Measurements from ENCODE around the gene FER.
"Not testable (repeated sequence)": the region's sequence is repeated elsewhere in the genome, so short reads cannot be mapped to it uniquely, and the experiment has no call there.

Gene FER

DNA sequence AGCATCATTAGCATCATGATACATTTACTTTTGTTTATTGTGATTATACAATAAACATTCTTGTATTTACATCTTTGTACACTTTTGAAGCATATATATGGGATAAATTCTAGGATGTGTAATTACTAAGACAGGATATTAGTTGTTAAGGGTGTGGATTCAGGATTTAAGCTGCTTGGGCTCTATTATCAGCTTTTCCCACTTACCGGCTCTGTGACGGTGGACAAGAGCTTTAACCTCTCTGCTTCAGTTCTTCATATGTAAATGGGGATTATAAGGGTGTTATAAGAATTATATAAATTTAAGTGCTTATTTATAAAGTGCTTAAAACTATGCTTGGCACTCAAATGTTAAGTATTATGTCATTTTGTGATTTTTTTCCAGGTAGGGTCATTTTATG is 131.1 kb downstream of the FER start:
- no peak for DNase-seq (ENCODE audit: low read depth in 1 of 2, low spot score in 1 of 2)

- DNase-seq (ENCODE audit: low read depth in 1 of 2, low spot score in 1 of 2) = no peak
These were observed 133.4 kb downstream of the FER start for GRCh38 chr5:108881133-108881532.

DNA sequence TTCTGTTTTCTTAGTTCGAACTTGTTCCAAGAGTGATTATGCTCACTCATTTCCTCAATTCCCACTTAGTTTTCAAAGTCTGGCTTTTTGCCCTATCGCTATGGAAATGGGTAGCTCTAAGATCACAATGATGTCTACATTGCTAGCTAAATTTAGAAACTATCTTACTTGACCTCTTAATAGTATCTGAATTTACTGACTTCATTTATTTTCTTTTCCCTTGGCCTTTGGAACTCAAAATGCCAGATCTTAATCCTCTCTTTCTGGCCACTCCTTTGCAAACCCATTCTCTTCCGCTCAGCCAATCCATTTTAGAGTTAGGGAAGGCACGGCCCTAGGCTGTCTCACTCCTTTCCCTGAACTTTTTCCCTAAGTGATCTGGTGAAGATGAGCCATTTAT is 137.0 kb downstream of the FER start:
- DNase-seq (ENCODE audit: low read depth in 1 of 2, low spot score in 1 of 2) = no peak

GRCh38 chr5:108898257-108898656 is 150.6 kb downstream of the FER start:
- no peak for DNase-seq (ENCODE audit: low read depth in 1 of 2, low spot score in 1 of 2)

DNA sequence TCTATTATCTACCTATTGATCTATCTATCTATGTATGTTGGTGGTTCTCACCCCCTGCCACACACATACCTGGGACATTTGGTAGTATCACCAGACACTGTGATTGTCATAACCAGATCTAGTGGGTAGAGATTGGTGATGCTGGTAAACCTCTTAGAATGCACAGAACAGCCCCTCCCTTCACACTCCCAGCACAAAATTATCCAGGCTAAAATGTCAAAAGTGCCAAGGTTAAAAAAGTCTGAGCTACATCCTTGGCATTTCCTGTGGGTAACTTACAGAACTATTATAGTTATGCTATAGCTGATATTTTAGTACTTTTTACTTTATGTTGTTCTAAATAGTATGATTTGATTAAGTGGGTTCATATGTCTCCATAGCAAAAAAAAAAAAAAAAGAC is 151.0 kb downstream of the FER start:
- no peak for DNase-seq (ENCODE audit: low read depth in 1 of 2, low spot score in 1 of 2)

GRCh38 chr5:108899244-108899643 is 151.5 kb downstream of the FER start:
- DNase-seq (ENCODE audit: low read depth in 1 of 2, low spot score in 1 of 2) = not testable (repeated sequence)

GRCh38 chr5:108900668-108901067 is 153.0 kb downstream of the FER start:
- no peak for DNase-seq (ENCODE audit: low read depth in 1 of 2, low spot score in 1 of 2)

GRCh38 chr5:108905805-108906204 is 158.1 kb downstream of the FER start:
- no peak for DNase-seq (ENCODE audit: low read depth in 1 of 2, low spot score in 1 of 2)

- no peak for DNase-seq (ENCODE audit: low read depth in 1 of 2, low spot score in 1 of 2)
These were observed 162.9 kb downstream of the FER start for GRCh38 chr5:108910627-108911026.

GRCh38 chr5:108911055-108911454 is 163.4 kb downstream of the FER start:
- DNase-seq (ENCODE audit: low read depth in 1 of 2, low spot score in 1 of 2) = no peak

GRCh38 chr5:108917596-108917995 is 169.9 kb downstream of the FER start:
- DNase-seq (ENCODE audit: low read depth in 1 of 2, low spot score in 1 of 2) = no peak

- DNase-seq (ENCODE audit: low read depth in 1 of 2, low spot score in 1 of 2) = no peak
These were observed 172.1 kb downstream of the FER start for GRCh38 chr5:108919591-108920326.

DNA sequence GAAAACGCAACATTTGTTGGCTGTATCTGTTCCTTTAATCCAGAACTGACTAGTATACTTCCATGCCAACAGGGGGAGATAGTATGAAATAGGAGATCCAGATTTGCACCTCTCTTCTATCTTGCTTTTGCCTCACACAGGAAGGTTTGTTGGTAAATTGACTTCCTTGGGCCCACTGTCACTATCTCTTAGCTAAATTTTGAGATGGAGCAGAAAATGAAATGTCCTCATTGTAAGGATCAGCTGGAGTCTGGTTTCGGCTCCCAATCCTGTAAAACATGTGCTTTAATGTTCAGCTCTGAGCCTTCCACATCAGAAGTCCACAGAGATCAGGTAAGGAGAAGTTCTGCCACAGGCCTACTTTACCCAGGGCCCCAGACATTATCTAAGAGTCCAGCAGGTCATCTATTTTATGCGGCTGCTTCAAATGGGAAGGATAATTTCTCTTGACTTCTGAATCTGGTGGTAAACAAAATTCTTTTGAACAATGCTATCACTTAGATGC is 176.8 kb downstream of the FER start:
- no peak for DNase-seq (ENCODE audit: low read depth in 1 of 2, low spot score in 1 of 2)

DNA sequence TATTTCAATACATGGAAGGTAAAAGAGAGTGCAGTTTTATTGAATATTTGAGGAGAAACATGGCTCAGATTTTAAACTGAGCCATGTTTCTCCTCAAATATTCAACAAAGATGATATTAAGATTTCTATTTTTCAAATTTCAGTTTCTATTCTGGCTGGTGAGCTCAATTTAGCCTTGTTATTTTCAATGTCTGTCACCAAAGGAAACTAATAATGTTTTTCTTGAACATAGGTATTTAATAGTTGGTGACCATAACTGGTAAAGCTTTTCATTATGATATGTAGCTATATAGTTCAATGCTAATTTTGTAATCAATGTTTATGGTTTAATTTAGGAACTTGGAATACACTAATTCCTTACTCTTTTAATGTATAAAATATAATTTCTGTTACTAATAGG is 177.4 kb downstream of the FER start:
- DNase-seq (ENCODE audit: low read depth in 1 of 2, low spot score in 1 of 2) = no peak

DNA sequence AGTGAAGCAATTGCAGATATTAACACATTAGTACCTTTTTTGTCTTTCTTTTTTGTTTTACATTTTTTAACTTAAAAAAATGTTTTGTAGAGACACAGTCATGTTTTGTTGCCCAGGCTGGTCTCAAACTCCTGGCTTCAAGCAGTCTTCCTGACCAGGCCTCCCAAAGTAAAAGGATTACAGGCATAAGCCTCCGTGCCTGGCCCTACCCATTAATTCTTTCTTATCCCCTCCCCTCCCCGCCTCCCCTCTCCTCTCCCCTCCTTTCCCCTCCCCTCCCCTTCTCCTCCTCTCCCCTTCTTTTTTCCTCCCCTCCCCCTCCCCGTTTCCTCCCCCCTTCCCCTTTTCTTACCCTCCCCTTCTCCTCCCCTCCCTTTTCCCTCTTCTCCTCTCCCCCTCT is 182.4 kb downstream of the FER start:
- DNase-seq (ENCODE audit: low read depth in 1 of 2, low spot score in 1 of 2) = no peak

DNA sequence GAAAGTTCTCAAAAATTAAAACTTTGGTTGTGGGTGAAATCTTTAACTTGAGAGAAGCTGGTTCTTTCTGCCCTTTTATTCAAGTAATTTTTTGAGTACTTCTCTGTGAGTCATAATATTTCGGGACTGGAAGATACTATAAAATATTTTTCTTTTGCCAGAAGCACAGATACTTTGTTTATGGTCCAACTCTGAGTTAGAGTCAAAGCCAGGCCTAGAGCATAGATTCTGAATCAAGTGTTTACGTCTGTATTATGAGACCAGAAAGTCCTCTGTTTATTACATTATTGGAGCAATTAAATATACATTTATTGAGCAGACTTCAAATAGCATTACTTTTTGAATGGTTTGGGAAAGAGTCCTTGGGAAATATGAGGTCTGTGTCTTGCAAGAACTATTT is 187.9 kb downstream of the FER start:
- DNase-seq (ENCODE audit: low read depth in 1 of 2, low spot score in 1 of 2) = no peak

- DNase-seq (ENCODE audit: low read depth in 1 of 2, low spot score in 1 of 2) = no peak
These were observed 189.5 kb downstream of the FER start for GRCh38 chr5:108937221-108937620.

DNA sequence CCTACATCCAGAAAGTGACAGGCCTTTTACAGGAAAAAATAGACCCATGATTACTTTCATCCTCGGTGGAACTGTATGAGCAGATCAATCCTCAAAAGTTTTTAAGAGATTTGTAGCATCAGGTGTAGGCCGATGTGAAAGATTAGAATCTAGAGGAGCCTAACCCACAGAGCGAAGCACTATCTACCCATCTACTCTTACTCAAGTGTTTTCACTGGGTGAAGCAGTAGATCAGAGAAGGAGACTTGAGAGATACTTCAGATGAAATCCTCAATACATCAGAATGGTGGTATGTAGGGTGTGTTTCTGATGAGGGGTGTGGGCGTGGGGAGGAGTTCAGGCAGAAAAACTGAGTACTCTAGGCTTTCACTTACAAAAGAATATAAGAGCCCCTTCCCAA is 192.8 kb downstream of the FER start:
- DNase-seq (ENCODE audit: low read depth in 1 of 2, low spot score in 1 of 2) = no peak

DNA sequence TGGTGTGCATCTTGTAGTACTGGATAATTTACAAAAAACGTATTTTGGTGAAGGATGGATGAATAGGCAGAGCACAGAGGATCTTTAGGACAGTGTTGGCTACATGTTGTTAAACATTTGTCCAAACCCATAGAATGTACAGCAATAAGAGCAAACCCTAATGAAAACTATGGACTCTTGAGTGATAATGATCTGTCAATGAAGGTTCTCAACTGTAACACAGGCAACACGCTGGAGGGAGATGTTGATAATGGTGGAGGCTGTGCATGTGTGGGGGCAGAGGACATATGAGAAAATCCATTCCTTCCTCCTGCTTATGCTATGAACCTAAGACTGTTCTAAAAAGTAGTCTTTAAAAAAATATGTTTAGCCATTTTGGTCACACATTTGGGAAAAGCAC is 194.0 kb downstream of the FER start:
- DNase-seq (ENCODE audit: low read depth in 1 of 2, low spot score in 1 of 2) = no peak

DNA sequence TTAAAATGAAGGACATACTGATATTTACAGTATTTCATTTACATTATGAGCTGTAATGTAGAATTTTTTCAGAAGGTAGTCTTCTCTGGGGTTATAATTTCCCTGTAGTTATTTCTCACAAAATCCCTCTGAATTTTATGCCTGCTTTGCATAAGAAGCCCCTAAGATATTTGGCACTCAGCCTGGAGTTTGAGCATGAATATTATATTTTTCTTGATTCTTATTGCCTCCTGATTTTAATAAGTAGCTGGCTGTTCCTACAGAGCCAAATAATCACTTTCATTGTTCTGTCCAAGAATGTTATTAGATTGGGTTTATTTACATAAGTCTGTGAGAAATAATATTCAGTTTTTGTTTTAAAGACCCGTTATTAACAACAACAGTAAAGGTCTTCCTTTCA is 195.0 kb downstream of the FER start:
- no peak for DNase-seq (ENCODE audit: low read depth in 1 of 2, low spot score in 1 of 2)

GRCh38 chr5:108945094-108945493 is 197.4 kb downstream of the FER start:
- DNase-seq (ENCODE audit: low read depth in 1 of 2, low spot score in 1 of 2) = no peak

DNA sequence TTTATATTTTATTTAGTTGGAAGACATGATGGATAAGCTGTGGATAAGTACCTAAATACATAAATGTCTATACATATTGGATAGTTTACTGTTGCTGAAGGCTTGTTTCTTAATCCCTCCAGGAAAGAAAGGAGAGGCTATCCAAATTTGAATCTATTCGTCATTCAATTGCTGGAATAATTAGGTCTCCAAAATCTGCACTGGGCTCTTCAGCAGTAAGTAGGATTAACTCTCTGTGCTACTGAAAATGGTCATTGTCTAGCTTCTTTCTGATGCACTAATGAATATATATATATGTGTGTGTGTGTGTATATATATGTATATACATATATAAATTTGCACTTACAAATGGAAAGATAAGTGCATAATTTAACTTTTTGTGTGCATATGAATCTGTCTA is 198.3 kb downstream of the FER start:
- DNase-seq (ENCODE audit: low read depth in 1 of 2, low spot score in 1 of 2) = no peak

DNA sequence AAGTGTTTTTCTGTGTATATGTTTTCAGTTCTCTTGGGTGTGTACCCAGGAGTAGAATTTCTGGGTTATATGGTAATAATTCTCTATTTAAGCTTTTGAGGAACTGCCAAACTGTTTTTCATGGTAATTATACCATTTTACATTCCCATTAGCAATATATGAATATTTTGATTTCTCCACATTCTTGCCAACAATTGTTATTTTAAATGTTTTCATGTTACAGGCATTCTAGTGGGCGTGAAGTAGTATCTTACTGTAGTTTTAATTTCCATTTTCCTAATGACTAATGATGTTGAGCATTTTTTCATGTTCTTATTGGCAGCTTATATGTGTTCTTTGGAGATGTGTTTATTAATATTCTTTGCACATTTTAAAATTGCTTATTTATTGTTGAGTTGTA is 199.5 kb downstream of the FER start:
- no peak for DNase-seq (ENCODE audit: low read depth in 1 of 2, low spot score in 1 of 2)
